Cardiac muscle cell (in vitro differentiated cells and primary cell): ENCODE measurements around the gene ABRAXAS1. TPM values are rescaled to one million over a fixed set of nuclear protein-coding genes. Genes with fewer than 3 reads are reported as not detected.
"Not testable (repeated sequence)": the region's sequence is repeated elsewhere in the genome, so short reads cannot be mapped to it uniquely, and the experiment has no call there.

Experiments
- DNase-seq, 2 donors: peaks; one replicate each; pipeline versions ENCODE4 v3.0.0 to v3.0.0-alpha.2; 2010 to 2017; ENCODE audit warnings: low read depth in 1 of 2, low spot score in 1 of 2
- H3K27ac ChIP-seq: fragments of 200-600 bp; sonication (generic); 2 replicates; pipeline ENCODE4 v1.5.1; 2016
- H3K27me3 ChIP-seq: fragments of 200-600 bp; sonication (generic); 2 replicates; pipeline ENCODE4 v1.6.0; 2016; ENCODE audit warnings: control low read depth
- H3K36me3 ChIP-seq: fragments of 200-600 bp; sonication (generic); 2 replicates; pipeline ENCODE4 v1.5.1; 2016; ENCODE audit warnings: control low read depth
- H3K4me1 ChIP-seq: fragments of 200-600 bp; sonication (generic); 2 replicates; pipeline ENCODE4 v1.8.1; 2017; ENCODE audit warnings: low read depth, mild to moderate bottlenecking, mixed run types
- H3K4me3 ChIP-seq: fragments of 200-600 bp; sonication (generic); 2 replicates; pipeline ENCODE4 v1.5.1; 2016; ENCODE audit warnings: mild to moderate bottlenecking
- H3K9me3 ChIP-seq: fragments of 200-600 bp; sonication (generic); 2 replicates; pipeline ENCODE4 v1.5.1; 2017; ENCODE audit warnings: low read depth, mild to moderate bottlenecking, control low read depth
- CTCF ChIP-seq: IDR thresholded peaks from 2 replicates; pipeline ENCODE4 v1.5.1; 2012; ENCODE audit warnings: low read depth, mild to moderate bottlenecking, low read length
- polyA plus RNA-seq: library from polyadenylated mRNA; unstranded; fragments of >200 nt; fragmentation: Nextera tagmentation; extraction: Ambion mirVana; gene quantifications from 2 replicates; pipeline ENCODE4 v1.2.1, GENCODE V29; 2016
- total RNA-seq: library from RNA; depleted of rRNA; stranded (reverse); fragments of >200 nt; gene quantifications from 2 replicates; pipeline ENCODE4 v1.2.3, GENCODE V29; 2016

ABRAXAS1 gene
- total and polyA plus RNA-seq, 2 experiments from 2014 or later, result 5.1 to 14.6 TPM

- not testable (repeated sequence) for H3K27me3 ChIP-seq, H3K9me3 ChIP-seq, H3K4me1 ChIP-seq, H3K27ac ChIP-seq, H3K36me3 ChIP-seq, H3K4me3 ChIP-seq
- peak; percentile 65 for TF ChIP-seq CTCF
- DNase-seq, result peak; percentile 28 to 76
These were observed 24.3 kb upstream of the ABRAXAS1 start for GRCh38 chr4:83509156-83509585.

GRCh38 chr4:83504996-83505395, 20.1 kb upstream of the ABRAXAS1 start:
- Histone ChIP-seq H3K27me3 (no peaks in the 10 kb centered on the region), H3K36me3 (no peaks in the 10 kb centered on the region), H3K4me1 (no peaks in the 10 kb centered on the region), H3K9me3 (no peaks in the 10 kb centered on the region), H3K4me3 (no peak overlapping the region), H3K27ac (no peak overlapping the region)
- no peak for TF ChIP-seq CTCF
- DNase-seq, result no peak

GRCh38 chr4:83504503-83504902, 19.6 kb upstream of the ABRAXAS1 start:
- Histone ChIP-seq H3K36me3 (no peaks in the 10 kb centered on the region), H3K27me3 (no peaks in the 10 kb centered on the region), H3K4me1 (no peaks in the 10 kb centered on the region), H3K9me3 (no peaks in the 10 kb centered on the region), H3K27ac (no peak overlapping the region), H3K4me3 (no peak overlapping the region)
- no peak for TF ChIP-seq CTCF
- no peak for DNase-seq

- no peak for DNase-seq
- TF ChIP-seq CTCF, result no peak
- no peaks in the 10 kb centered on the region for H3K36me3 ChIP-seq
These were observed 19.1 kb upstream of the ABRAXAS1 start for GRCh38 chr4:83503974-83504373.

GRCh38 chr4:83501671-83502070, 16.8 kb upstream of the ABRAXAS1 start:
- H3K4me3 ChIP-seq, H3K36me3 ChIP-seq, H3K4me1 ChIP-seq, DNase-seq, H3K27me3 ChIP-seq, H3K9me3 ChIP-seq, H3K27ac ChIP-seq: not testable (repeated sequence)

More at GRCh38 chr4:83503974-83504373, 19.1 kb upstream of the ABRAXAS1 start:
- Histone ChIP-seq H3K27me3 (no peaks in the 10 kb centered on the region), H3K27ac (no peak overlapping the region), H3K9me3 (no peaks in the 10 kb centered on the region), H3K4me1 (no peaks in the 10 kb centered on the region), H3K4me3 (no peak overlapping the region)

- no peaks in the 10 kb centered on the region for H3K36me3 ChIP-seq
- TF ChIP-seq CTCF, result no peak
- H3K9me3 ChIP-seq, result no peaks in the 10 kb centered on the region
- no peak overlapping the region for H3K4me3 ChIP-seq
- no peaks in the 10 kb centered on the region for H3K27me3 ChIP-seq
- no peak for DNase-seq
- peak overlapping the region; percentile 86 for H3K27ac ChIP-seq
- H3K4me1 ChIP-seq, result peaks cover 11% of the 10 kb centered on the region
These were observed 13.3 kb upstream of the ABRAXAS1 start for GRCh38 chr4:83498187-83498586.

- H3K27me3 ChIP-seq, result not testable (repeated sequence)
These were observed 11.4 kb upstream of the ABRAXAS1 start for GRCh38 chr4:83496085-83496917.

More at GRCh38 chr4:83496085-83496917, 11.4 kb upstream of the ABRAXAS1 start:
- Histone ChIP-seq H3K27ac (peak overlapping the region; percentile 86), H3K4me1 (peaks cover 11% of the 10 kb centered on the region)
- not testable (repeated sequence) for H3K9me3 ChIP-seq, H3K36me3 ChIP-seq, H3K4me3 ChIP-seq
- peak; percentile 11 to 52 for DNase-seq
